ENCODE measurements around the gene PCGF3.
"Not testable (repeated sequence)": the region's sequence is repeated elsewhere in the genome, so short reads cannot be mapped to it uniquely, and the experiment has no call there.

PCGF3 gene

GRCh38 chr4:804804-805203 lies 99.2 kb downstream of the PCGF3 start:
- TF ChIP-seq CTCF (IDR thresholded peaks at IDR 0.05; ENCODE audit: extremely low read depth, insufficient read depth, missing control alignments) = no peak
- no peak for DNase-seq (ENCODE audit: low spot score)
- in situ Hi-C loops (cut with MboI; ENCODE audit: low pct_unique_long_range_greater_than_20kb, low sequenced_read_pairs, unreplicated experiment) = no loop called here

DNA sequence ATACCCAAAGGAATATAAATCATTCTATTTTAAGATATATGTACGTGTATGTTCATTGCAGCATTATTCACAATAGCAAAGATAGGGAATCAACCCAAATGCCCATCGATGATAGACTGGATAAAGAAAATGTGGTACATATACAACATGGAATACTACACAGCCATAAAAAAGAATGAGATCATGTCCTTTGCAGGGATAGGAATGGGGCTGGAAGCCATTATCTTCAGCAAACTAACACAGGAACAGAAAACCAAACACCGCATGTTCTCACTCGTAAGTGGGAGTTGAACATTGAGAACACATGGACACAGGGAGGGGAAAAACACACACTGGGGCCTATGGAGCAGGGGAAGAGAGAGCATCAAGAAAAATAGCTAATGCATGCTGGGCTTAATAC lies 101.3 kb downstream of the PCGF3 start:
- in situ Hi-C loops (cut with MboI; ENCODE audit: low pct_unique_long_range_greater_than_20kb, low sequenced_read_pairs, unreplicated experiment); DNase-seq (ENCODE audit: low spot score): not testable (repeated sequence)

DNA sequence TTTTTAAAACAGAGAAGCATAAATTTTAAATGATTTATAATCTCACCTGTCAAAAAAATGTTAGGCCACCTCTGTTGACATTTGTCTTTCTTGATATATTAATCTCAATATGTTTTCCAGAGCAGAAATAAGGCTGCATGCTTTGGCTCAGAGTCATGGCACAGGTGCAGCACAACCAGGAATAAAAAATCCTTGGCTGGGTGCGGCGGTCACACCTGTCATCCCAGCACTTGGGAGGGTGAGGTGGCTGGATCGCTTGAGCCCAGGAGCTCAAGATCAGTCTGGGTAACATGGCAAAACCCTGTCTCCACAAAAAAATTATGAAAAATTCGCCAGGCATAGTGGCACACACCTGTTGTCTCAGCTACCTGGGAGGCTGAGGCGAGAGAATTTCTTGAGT lies 102.2 kb downstream of the PCGF3 start:
- no peak for DNase-seq (ENCODE audit: low spot score)
- TF ChIP-seq CTCF (IDR thresholded peaks at IDR 0.05; ENCODE audit: extremely low read depth, insufficient read depth, missing control alignments) = no peak
- in situ Hi-C loops (cut with MboI; ENCODE audit: low pct_unique_long_range_greater_than_20kb, low sequenced_read_pairs, unreplicated experiment) = no loop called here

- no peak for TF ChIP-seq CTCF (IDR thresholded peaks at IDR 0.05; ENCODE audit: extremely low read depth, insufficient read depth, missing control alignments)
- in situ Hi-C loops (cut with MboI; ENCODE audit: low pct_unique_long_range_greater_than_20kb, low sequenced_read_pairs, unreplicated experiment) = no loop called here
- no peak for DNase-seq (ENCODE audit: low spot score)
Measured at GRCh38 chr4:808860-809570, 103.4 kb downstream of the PCGF3 start.

DNA sequence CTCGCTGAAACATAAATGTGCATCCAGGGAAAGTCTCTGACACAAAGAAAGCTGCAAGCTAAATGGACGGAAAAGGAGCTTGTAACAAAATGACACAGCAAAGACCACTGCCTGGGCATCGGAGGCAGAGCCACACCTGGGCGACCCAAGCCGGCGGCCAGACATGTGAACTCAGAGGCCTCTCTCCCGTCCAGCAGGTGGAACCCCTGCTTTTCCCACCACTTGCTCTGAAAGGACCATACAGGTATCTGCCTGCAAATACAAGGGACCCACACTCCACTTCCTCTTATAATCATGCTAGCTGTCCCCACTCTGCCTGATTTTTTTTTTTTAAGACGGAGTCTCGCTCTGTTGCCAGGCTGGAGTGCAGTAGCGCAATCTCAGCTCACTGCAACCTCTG lies 108.3 kb downstream of the PCGF3 start:
- in situ Hi-C loops (cut with MboI; ENCODE audit: low pct_unique_long_range_greater_than_20kb, low sequenced_read_pairs, unreplicated experiment) = no loop called here
- peak; percentile 30 for TF ChIP-seq CTCF (IDR thresholded peaks at IDR 0.05; ENCODE audit: extremely low read depth, insufficient read depth, missing control alignments)
- DNase-seq (ENCODE audit: low spot score) = no peak

- no peak for TF ChIP-seq CTCF (IDR thresholded peaks at IDR 0.05; ENCODE audit: extremely low read depth, insufficient read depth, missing control alignments)
- in situ Hi-C loops (cut with MboI; ENCODE audit: low pct_unique_long_range_greater_than_20kb, low sequenced_read_pairs, unreplicated experiment) = no loop called here
- DNase-seq (ENCODE audit: low spot score) = no peak
Measured at GRCh38 chr4:814312-814850, 108.7 kb downstream of the PCGF3 start.

DNA sequence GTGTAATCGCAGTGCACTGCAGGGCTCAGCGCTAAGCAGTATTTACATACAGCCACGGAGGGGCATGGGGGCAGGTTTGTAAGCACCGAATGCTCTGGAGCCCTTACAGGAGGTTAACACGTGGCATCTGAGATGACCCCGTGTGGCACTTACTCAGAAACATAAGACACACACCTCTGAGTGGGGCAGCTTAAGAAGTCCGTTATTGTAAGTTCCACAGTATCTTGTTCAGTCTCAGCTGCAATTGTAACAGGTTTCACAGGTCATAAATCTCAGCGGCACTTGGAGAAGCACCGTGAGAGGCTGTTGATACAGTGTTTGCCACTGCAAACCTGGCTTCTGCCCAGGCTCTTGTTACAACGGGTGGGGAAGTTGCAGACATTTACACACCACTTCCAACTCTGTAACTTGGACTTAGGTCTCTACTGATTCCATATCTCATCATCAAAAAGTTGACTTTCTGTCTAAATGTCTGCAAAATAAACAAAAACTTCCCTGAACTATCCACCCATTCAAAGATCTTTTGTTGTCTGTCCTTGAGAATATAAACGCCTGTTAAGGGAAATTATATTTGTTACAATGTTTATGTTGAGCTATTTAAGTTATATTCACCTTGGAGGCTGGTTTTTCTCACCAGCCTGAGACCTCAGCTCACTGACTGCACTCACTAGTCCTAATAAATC lies 110.0 kb downstream of the PCGF3 start:
- no peak for DNase-seq (ENCODE audit: low spot score)
- in situ Hi-C loops (cut with MboI; ENCODE audit: low pct_unique_long_range_greater_than_20kb, low sequenced_read_pairs, unreplicated experiment) = no loop called here
- no peak for TF ChIP-seq CTCF (IDR thresholded peaks at IDR 0.05; ENCODE audit: extremely low read depth, insufficient read depth, missing control alignments)

Measured in GM13977 (cell line).